Left lung (tissue), 10 donors: ENCODE results near the gene GAS2L3. TPM values are rescaled to one million over a fixed set of nuclear protein-coding genes. Genes with fewer than 3 reads are reported as not detected.
A peak's percentile ranks its signal among the peaks of the same experiment; 100 is the strongest.

ENCODE experiments used
- ATAC-seq: fragments of 200-7000 bp; cut with Tn5 transposase; one replicate; pipeline ENCODE4 v1.9.1; 2020; ENCODE audit warnings: moderate library complexity
- DNase-seq, 4 donors: peaks; one replicate each; pipeline ENCODE4 v3.0.0-alpha.2; 2013 to 2020
- H3K27ac ChIP-seq, 2 donors: fragments of 200-600 bp; sonication (generic) in 1 of 2; one replicate each; pipeline versions ENCODE4 v1.5.0 to v1.8.0; 2020 to 2021
- H3K27me3 ChIP-seq, 2 donors: fragments of 200-600 bp; sonication (generic) in 1 of 2; one replicate each; pipeline versions ENCODE4 v1.5.0 to v1.8.0; 2020 to 2021
- H3K36me3 ChIP-seq, 2 donors: fragments of 200-600 bp; sonication (generic) in 1 of 2; one replicate each; pipeline versions ENCODE4 v1.5.0 to v1.8.0; 2020 to 2021
- H3K4me1 ChIP-seq, 2 donors: fragments of 200-600 bp; one replicate each; pipeline ENCODE4 v1.8.0; 2021
- H3K4me3 ChIP-seq, 2 donors: fragments of 200-600 bp; sonication (generic) in 1 of 2; one replicate each; pipeline versions ENCODE4 v1.5.0 to v1.8.0; 2020 to 2021; ENCODE audit warnings: mild to moderate bottlenecking in 1 of 2
- H3K9me3 ChIP-seq, 2 donors: fragments of 200-600 bp; sonication (generic) in 1 of 2; one replicate each; pipeline versions ENCODE4 v1.5.0 to v1.8.0; 2020 to 2021
- intact Hi-C, 2 donors: fragments of 100-400 bp; cut with DNase I; formaldehyde crosslinking; loops; one replicate each; pipeline versions ENCODE4 v1.11.2 to v1.14.2; 2022
- polyA plus RNA-seq, 6 donors: library from polyadenylated mRNA; unstranded; fragments of 120-200 nt; gene quantifications; one replicate each; pipeline ENCODE4 v1.2.1, GENCODE V29; 2013; ENCODE audit not compliant: insufficient read length in 6 of 6
- total RNA-seq, 2 donors: library from RNA; stranded (reverse); fragmentation: NEBNext Ultra II Directional; extraction: Animal tissue kit (Norgen Biotek cat#: 25700); gene quantifications; one replicate each; pipeline ENCODE4 v1.2.1, GENCODE V29; 2021
- TF ChIP-seq, protein P1 (sequence below), 2 donors: fragments of 200-600 bp; sonication (generic) in 1 of 2; IDR thresholded peaks; one replicate each; pipeline versions ENCODE4 v1.5.0 to v1.8.0; 2021; ENCODE audit warnings: antibody characterized with exemption in 2 of 2
- donor health status: DM: no; HTN: yes; CAD: no.
- donor health status: DM: no; HTN: no; CAD: no.

GAS2L3 gene
- total and polyA plus RNA-seq, 8 donors = 14.7 to 38.2 (median 23.4) TPM

DNA sequence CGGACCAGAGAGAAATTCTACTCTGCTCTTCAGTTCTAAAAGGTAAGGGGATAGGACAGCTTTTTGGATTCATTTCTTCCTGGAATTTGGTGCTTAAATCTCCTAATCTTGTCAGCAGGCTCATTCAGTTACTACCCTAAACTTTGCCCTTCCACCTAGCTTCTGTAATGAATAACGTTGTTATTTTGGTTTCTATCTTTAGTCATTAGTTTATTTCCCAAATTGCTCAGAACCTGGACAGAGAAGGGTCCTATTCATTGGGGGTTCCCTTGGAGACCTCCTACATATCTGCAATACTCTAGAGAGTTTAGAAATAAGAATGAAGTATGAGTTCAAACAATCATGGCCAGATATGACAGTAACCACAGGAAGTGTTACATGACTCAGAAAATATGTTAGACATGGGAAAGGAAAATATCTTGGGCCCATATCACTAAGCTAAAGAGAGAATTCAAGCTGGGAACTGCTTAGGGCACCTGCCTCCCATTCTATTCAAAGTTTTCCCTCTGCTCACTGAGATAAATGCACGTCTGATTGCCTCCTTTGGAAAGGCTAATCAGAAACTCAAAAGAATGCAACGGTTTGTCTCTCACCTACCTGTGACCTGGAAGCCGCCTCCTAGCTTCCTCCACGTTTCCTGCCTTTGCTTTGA lies 87.9 kb downstream of the GAS2L3 start:
- Histone ChIP-seq H3K27ac (no peak overlapping the region), H3K4me3 (no peak overlapping the region), H3K27me3 (peaks cover 0 to 10% of the 10 kb centered on the region in 2 donors), H3K9me3 (no peaks in the 10 kb centered on the region), H3K4me1 (no peaks in the 10 kb centered on the region), H3K36me3 (no peaks in the 10 kb centered on the region)
- TF ChIP-seq, protein P1, sequence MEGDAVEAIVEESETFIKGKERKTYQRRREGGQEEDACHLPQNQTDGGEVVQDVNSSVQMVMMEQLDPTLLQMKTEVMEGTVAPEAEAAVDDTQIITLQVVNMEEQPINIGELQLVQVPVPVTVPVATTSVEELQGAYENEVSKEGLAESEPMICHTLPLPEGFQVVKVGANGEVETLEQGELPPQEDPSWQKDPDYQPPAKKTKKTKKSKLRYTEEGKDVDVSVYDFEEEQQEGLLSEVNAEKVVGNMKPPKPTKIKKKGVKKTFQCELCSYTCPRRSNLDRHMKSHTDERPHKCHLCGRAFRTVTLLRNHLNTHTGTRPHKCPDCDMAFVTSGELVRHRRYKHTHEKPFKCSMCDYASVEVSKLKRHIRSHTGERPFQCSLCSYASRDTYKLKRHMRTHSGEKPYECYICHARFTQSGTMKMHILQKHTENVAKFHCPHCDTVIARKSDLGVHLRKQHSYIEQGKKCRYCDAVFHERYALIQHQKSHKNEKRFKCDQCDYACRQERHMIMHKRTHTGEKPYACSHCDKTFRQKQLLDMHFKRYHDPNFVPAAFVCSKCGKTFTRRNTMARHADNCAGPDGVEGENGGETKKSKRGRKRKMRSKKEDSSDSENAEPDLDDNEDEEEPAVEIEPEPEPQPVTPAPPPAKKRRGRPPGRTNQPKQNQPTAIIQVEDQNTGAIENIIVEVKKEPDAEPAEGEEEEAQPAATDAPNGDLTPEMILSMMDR (IDR thresholded peaks at IDR 0.05) = no peak
- intact Hi-C loops = no loop called here
- DNase-seq = no peak
- no peak for ATAC-seq

DNA sequence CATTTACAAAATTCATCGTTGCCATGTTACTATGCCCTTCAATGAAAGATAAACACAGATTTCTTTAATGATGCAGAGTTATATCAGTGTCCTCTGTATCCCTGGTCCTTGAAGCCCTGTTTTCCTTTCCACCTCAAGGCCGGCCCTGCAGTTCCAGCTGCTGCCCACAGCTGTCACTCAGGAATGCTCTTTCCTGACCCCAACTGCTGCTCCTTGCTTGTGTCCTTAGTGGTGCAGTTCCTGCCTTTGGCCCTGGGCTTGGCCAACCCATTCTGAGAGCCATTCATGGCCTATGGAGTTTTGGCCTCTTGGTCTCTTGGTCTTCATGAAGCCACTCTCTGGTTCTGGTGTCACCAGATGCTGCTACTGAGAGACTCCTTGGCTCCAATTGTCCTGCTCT lies 93.1 kb downstream of the GAS2L3 start:
- TF ChIP-seq, protein P1 (IDR thresholded peaks at IDR 0.05) = no peak
- Histone ChIP-seq H3K27me3 (peaks cover 0 to 4% of the 10 kb centered on the region in 2 donors), H3K36me3 (no peaks in the 10 kb centered on the region), H3K9me3 (no peaks in the 10 kb centered on the region), H3K27ac (no peak overlapping the region), H3K4me3 (no peak overlapping the region), H3K4me1 (no peaks in the 10 kb centered on the region)
- intact Hi-C loops = no loop called here
- DNase-seq (no peak), ATAC-seq (no peak)

DNA sequence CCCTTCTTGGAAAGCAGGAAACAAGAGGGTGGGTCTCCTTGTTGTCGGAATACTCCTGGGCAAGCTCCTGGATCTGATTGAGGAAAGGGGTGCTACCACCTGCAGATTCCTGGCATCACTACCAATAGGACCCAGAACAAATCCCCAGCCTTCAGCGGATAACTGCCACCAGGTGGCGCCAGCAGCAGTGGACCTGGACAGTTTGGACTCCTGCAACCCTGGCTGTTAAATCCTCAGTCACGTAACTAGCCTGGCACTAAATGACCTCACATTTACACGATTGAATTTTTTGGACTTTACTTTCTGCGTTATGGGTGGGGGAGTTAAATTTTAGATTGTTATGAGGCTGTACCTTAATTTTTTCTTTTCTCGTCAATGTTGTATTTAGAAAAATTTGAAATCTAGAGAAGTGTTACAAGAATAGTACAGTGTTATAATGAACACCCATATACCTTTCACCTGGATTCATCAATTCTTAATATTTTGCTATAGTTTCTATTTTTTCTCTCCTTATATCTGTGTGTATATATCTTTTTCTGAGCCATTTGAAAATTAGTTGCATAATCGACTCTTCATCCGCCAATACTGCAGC lies 95.6 kb downstream of the GAS2L3 start:
- H3K36me3 ChIP-seq = no peaks in the 10 kb centered on the region
- H3K4me1 ChIP-seq = no peaks in the 10 kb centered on the region
- H3K9me3 ChIP-seq = no peaks in the 10 kb centered on the region
- intact Hi-C loops = no loop called here
- H3K27me3 ChIP-seq = peaks cover 0 to 4% of the 10 kb centered on the region in 2 donors
- no peak overlapping the region for H3K27ac ChIP-seq
- no peak overlapping the region for H3K4me3 ChIP-seq
- DNase-seq = peak; percentile 25 to 90 (median 63)
- TF ChIP-seq, protein P1 (IDR thresholded peaks at IDR 0.05) = peak; percentile 73
- peak; percentile 92 for ATAC-seq

DNA sequence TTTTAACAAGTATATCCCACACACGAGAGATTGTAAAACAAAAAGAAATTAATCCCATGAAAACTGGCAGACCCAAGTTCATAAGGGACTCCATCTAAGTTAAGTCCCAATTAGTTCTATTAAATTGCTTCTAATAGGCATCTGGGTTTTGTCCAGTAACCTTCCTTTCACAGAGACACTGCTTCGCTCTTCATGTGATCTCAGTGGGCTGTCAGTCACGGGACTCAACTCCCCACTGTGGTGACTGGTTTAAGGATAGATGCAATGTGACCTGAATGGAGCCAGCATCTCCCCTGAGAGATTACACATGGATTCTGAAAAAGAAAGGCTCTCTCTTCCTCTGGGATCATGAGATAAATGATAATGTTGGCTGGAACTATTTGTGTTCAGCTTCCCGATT lies 96.4 kb downstream of the GAS2L3 start:
- peaks cover 0 to 4% of the 10 kb centered on the region in 2 donors for H3K27me3 ChIP-seq
- no peak overlapping the region for H3K27ac ChIP-seq
- no peaks in the 10 kb centered on the region for H3K9me3 ChIP-seq
- TF ChIP-seq, protein P1 (IDR thresholded peaks at IDR 0.05) = no peak
- H3K4me3 ChIP-seq = no peak overlapping the region
- DNase-seq = no peak
- no peak for ATAC-seq
- H3K36me3 ChIP-seq = no peaks in the 10 kb centered on the region
- intact Hi-C loops = no loop called here
- no peaks in the 10 kb centered on the region for H3K4me1 ChIP-seq

DNA sequence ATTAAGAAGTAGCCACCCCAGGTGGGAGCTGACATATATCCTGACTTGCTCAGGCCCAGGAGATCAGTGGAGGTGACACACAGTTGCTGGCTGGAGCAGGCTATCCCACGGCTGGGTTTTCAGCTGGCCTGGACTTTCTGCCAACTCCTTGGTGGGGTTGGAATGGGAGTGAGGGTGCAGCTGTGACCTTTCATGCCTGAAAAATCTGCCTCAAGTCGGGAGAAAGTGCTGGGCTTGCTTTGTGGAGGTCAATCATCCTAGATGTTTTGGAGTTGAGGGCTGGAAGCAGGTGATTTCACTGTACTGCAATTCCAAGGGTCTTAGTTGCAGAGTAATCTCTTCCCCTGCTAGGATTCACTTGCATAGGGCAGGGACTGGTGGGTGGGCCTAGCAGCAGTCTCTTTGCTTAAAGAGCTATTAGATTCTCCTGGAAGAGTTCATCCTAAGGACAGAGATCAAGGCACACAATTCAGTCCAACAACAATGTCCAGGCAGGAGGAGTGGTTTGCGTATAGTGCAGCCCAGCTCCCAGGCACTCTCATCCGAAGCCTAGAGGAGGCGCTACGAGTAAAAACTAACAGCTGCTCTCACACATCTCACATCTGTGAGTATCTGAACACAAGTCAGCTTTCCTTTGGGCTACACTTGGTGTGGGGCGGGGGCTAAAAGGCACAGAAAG lies 98.1 kb downstream of the GAS2L3 start:
- intact Hi-C loops = no loop called here

More for the DNA sequence above, 98.1 kb downstream of the GAS2L3 start:
- TF ChIP-seq, protein P1 (IDR thresholded peaks at IDR 0.05) = no peak
- ATAC-seq (no peak), DNase-seq (no peak)
- H3K9me3 ChIP-seq = no peaks in the 10 kb centered on the region
- peaks cover 0 to 4% of the 10 kb centered on the region in 2 donors for H3K27me3 ChIP-seq
- H3K4me3 ChIP-seq = no peak overlapping the region
- no peaks in the 10 kb centered on the region for H3K36me3 ChIP-seq
- no peak overlapping the region for H3K27ac ChIP-seq
- H3K4me1 ChIP-seq = no peaks in the 10 kb centered on the region
